Activated naive CD4-positive, alpha-beta T cell treated with anti-CD3 and anti-CD28 coated beads for 36 hours (primary cell): Measurements from ENCODE around the gene KLF16. TPM values are rescaled to one million over a fixed set of nuclear protein-coding genes. Genes with fewer than 3 reads are reported as not detected.

Experiments
- CTCF ChIA-PET: fragments of 350-600 bp; sonication (Branson Sonifier 250); formaldehyde crosslinking; loops from one replicate; lab custom pipeline; 2021; ENCODE audit warnings: antibody characterized with exemption; lab: Charles Lee
- DNase-seq: peaks from one replicate; pipeline ENCODE4 v3.0.0-alpha.2; 2020
- H3K27ac Mint-ChIP-seq: one replicate; pipeline ENCODE4 v1.8.0; 2021; ENCODE audit warnings: mild to moderate bottlenecking, mixed read lengths
- H3K27me3 Mint-ChIP-seq: one replicate; pipeline ENCODE4 v1.8.0; 2021; ENCODE audit warnings: low read depth, mixed read lengths
- H3K36me3 Mint-ChIP-seq: one replicate; pipeline ENCODE4 v1.8.0; 2021; ENCODE audit warnings: low read depth, mixed read lengths
- H3K4me1 Mint-ChIP-seq: one replicate; pipeline ENCODE4 v1.8.0; 2021; ENCODE audit warnings: low read depth, mixed read lengths
- H3K4me3 Mint-ChIP-seq: one replicate; pipeline ENCODE4 v1.8.0; 2021; ENCODE audit warnings: mild to moderate bottlenecking, moderate library complexity, mixed read lengths
- H3K9me3 Mint-ChIP-seq: one replicate; pipeline ENCODE4 v1.8.0; 2021; ENCODE audit warnings: mixed read lengths
- intact Hi-C: fragments of 100-400 bp; cut with micrococcal nuclease; formaldehyde crosslinking; loops from one replicate; pipeline ENCODE4 v1.15.1; 2023
- total RNA-seq, 2 experiments: library from RNA; stranded (reverse); gene quantifications; one replicate each; pipeline ENCODE4 v1.2.3, GENCODE V29; 2021

Gene KLF16
- total RNA-seq, 2 experiments from 2014 or later, result 13.5 to 15.0 TPM

DNA sequence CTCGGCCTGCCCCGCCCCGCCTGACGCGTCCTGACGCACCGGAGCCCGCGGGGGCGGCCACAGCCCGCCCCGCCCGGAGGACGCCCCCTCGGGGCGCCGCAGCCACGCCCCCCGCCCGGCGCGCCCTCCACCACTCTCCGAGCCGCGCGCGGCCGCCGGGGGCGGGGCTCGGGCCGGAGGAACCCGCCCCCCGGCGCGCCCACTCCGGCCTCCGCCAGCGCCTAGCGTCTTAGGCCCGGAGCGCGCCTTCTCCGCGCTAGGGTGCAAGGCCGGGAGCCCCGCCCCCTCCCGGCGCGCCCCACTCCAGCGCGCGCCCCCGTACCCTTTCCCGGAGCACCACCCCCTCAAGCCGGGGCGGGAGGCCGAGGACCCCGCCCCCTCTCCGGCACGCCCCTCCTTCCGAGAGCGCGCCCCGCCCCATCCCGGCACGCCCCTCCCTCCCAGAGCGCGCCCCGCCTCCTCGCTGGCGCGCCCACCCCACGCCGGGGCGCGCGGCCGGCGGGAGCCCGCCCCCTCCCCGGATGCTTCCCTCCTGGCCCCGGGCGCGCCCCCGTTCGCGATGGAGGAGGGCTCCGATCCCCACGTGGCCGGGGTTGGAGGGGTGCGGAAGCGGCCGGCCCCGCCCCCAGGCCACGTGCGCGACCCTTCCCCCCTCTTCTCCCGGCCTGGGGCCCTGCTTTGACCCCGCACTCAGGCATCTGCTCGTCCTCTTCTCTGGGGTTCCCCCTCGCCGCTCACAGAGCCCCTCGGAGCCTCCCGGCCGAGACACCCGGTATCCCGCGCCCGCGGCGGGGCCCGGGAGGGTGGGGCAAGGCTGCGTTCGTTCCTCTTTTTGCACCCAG is 480 bp upstream of the KLF16 start:
- Mint-ChIP-seq H3K27me3 (no peaks in the 10 kb centered on the region), H3K36me3 (no peaks in the 10 kb centered on the region), H3K4me3 (peak overlapping the region; percentile 75), H3K4me1 (peaks cover 34% of the 10 kb centered on the region), H3K27ac (peak overlapping the region; percentile 72), H3K9me3 (no peaks in the 10 kb centered on the region)
- intact Hi-C loops, result loop anchor here (1.0 to 5.0 kb wide), 9 partner anchors 9 to 457 kb away; partner anchors contain the start of genes ABHD17A, ADAT3, DAZAP1 and DOT1L
- peak; percentile 93 for DNase-seq
- CTCF ChIA-PET, result interaction anchor here (0.6 to 2.1 kb wide), 4 partner anchors 8 to 39 kb away, joined by 3 to 6 read pairs (median 6); partner anchors contain the start of gene ABHD17A

GRCh38 chr19:1862424-1863327 is 703 bp downstream of the KLF16 start:
- Mint-ChIP-seq H3K9me3 (no peaks in the 10 kb centered on the region), H3K4me1 (peaks cover 42% of the 10 kb centered on the region), H3K36me3 (no peaks in the 10 kb centered on the region), H3K27me3 (no peaks in the 10 kb centered on the region), H3K27ac (peak overlapping the region; percentile 84), H3K4me3 (peak overlapping the region; percentile 90)
- DNase-seq, result no peak
- CTCF ChIA-PET, result no interaction called here
- intact Hi-C loops, result loop anchor here (1.0 to 5.0 kb wide), 5 partner anchors 7 to 455 kb away; partner anchors contain the start of genes DAZAP1, DOT1L, IZUMO4 and MBD3

- Mint-ChIP-seq H3K36me3 (no peaks in the 10 kb centered on the region), H3K4me3 (peak overlapping the region; percentile 90), H3K4me1 (peaks cover 43% of the 10 kb centered on the region), H3K27ac (peak overlapping the region; percentile 84), H3K9me3 (no peaks in the 10 kb centered on the region), H3K27me3 (no peaks in the 10 kb centered on the region)
- no peak for DNase-seq
- CTCF ChIA-PET, result no interaction called here
- intact Hi-C loops, result loop anchor here (5.0 kb wide), 4 partner anchors 235 to 455 kb away; partner anchors contain the start of genes DAZAP1, DOT1L, IZUMO4 and MBD3
Observed at GRCh38 chr19:1862068-1862423, 1.3 kb downstream of the KLF16 start.

- no peaks in the 10 kb centered on the region for H3K27me3 Mint-ChIP-seq
- CTCF ChIA-PET, result no interaction called here
- no peaks in the 10 kb centered on the region for H3K36me3 Mint-ChIP-seq
- H3K4me3 Mint-ChIP-seq, result peak overlapping the region; percentile 90
- H3K27ac Mint-ChIP-seq, result peak overlapping the region; percentile 60
- H3K4me1 Mint-ChIP-seq, result peaks cover 41% of the 10 kb centered on the region
- intact Hi-C loops, result loop anchor here (5.0 kb wide), 4 partner anchors 236 to 454 kb away; partner anchors contain the start of genes DAZAP1, DOT1L, IZUMO4 and MBD3
- H3K9me3 Mint-ChIP-seq, result no peaks in the 10 kb centered on the region
- no peak for DNase-seq
Observed at GRCh38 chr19:1861599-1862031, 1.8 kb downstream of the KLF16 start.

DNA sequence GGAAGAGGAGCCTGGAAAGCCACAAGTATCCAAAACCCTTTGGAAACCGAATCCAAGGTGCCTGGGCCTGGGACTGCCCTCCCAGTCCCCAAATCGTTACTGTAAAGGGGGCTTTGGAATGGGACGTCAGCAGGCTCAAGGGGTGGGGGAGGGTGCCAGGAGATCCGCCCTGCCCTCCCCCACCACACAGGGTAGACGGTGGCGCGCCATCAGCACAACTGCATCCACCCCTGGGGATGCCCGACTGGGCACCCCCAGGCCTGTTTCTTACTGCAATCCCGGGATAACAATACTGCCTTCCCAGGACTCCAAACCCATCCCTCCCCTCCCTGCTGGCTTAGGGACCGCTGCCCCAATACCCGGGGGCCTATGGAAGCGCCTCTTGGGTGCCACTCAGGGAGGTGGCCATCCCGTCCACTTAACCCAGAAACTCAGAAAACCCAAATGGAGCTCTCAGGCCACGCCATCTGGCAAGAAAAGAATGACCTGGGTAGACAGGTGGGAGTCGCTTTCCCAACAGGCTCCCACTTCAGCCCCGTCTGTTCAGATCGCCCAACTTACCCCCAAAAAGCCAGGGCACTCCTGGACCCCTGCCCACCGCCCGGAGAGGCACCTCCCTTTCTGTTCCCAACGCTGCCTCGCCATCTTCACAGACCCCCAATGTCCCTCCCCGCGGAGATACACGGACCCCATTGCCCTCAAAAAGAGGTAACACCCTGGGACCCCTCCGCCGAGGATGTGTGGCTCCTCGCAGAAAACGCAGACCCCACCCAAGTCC is 2.4 kb downstream of the KLF16 start:
- Mint-ChIP-seq H3K36me3 (no peaks in the 10 kb centered on the region), H3K4me3 (peak overlapping the region; percentile 90), H3K9me3 (no peaks in the 10 kb centered on the region), H3K4me1 (peaks cover 46% of the 10 kb centered on the region), H3K27ac (peak overlapping the region; percentile 60), H3K27me3 (no peaks in the 10 kb centered on the region)
- CTCF ChIA-PET, result no interaction called here
- no peak for DNase-seq
- intact Hi-C loops, result loop anchor here (5.0 kb wide), 4 partner anchors 236 to 454 kb away; partner anchors contain the start of genes DAZAP1, DOT1L, IZUMO4 and MBD3

DNA sequence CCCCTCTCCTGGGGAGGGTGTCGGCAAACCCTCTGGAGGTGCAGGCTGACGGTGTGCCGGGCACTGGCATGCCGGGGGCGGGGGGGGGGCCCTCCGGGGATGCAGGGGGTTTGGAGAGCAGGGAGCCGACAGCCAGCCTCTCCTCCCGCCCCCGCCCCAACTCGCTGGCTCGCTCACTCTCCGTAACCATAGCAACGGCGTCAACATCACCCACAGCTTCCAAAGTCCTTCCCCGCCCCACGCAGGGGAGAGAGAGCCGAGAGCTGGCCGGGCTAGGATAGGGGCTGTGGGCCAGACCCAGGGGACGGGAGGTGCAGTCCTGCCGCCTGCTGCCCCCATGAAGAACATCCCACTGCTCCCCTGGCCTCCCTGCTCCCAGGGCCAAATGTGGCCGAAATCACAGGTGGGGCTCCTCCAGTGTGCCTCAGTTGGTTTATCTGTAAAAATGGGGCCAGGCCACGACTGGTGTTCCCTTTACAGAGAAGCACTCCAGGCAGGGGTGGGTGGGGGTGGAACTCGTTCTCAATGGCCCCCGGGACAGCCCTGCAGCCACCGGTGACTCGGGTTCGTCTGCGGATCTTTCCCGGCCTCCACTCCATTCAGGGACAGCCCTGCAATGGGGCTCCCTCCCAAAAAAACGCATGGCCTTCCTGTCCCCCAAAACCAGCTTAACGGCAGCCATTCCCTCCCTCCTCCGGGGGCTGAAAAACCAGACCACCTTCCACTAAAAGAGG is 3.2 kb downstream of the KLF16 start:
- no peak overlapping the region for H3K4me3 Mint-ChIP-seq
- intact Hi-C loops, result loop anchor here (5.0 kb wide), 4 partner anchors 237 to 453 kb away; partner anchors contain the start of genes DAZAP1, DOT1L, IZUMO4 and MBD3

DNA sequence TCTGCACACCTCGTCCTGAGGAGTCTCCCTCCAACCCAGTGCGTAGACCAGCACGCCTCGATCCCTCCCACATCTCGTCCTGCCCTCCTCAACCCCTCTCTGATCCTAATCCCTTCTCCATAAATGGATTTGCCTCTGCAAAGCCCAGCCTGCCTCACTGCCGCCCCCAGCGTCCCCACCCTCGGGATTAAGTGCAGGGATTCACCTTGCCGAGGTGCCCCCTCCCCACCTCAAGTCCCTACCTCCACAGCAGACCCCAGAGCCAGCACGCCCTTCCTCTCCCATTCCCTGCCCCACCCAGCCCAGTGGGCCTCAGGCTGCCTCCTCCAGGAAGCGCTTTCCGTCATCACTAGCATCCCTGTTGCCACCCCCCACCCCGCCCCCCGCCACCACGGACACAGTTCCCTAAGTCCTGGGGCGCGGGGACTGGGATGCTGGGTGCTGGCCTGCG is 4.0 kb downstream of the KLF16 start:
- DNase-seq, result no peak
- H3K27me3 Mint-ChIP-seq, result no peaks in the 10 kb centered on the region
- intact Hi-C loops, result loop anchor here (5.0 kb wide), 1 partner anchor 293 kb away; the partner anchor contains the start of gene AP3D1
- H3K36me3 Mint-ChIP-seq, result no peaks in the 10 kb centered on the region
- peaks cover 53% of the 10 kb centered on the region for H3K4me1 Mint-ChIP-seq
- no peak overlapping the region for H3K4me3 Mint-ChIP-seq
- CTCF ChIA-PET, result interaction anchor here (2.5 kb wide), 1 partner anchor 10 kb away, joined by 10 read pairs; the partner anchor contains the start of gene REXO1
- H3K27ac Mint-ChIP-seq, result peak overlapping the region; percentile 50
- no peaks in the 10 kb centered on the region for H3K9me3 Mint-ChIP-seq

More for the DNA sequence above, 3.2 kb downstream of the KLF16 start:
- Mint-ChIP-seq H3K9me3 (no peaks in the 10 kb centered on the region), H3K27me3 (no peaks in the 10 kb centered on the region), H3K27ac (no peak overlapping the region), H3K4me1 (peaks cover 45% of the 10 kb centered on the region), H3K36me3 (no peaks in the 10 kb centered on the region)
- peak; percentile 66 for DNase-seq
- CTCF ChIA-PET, result no interaction called here

DNA sequence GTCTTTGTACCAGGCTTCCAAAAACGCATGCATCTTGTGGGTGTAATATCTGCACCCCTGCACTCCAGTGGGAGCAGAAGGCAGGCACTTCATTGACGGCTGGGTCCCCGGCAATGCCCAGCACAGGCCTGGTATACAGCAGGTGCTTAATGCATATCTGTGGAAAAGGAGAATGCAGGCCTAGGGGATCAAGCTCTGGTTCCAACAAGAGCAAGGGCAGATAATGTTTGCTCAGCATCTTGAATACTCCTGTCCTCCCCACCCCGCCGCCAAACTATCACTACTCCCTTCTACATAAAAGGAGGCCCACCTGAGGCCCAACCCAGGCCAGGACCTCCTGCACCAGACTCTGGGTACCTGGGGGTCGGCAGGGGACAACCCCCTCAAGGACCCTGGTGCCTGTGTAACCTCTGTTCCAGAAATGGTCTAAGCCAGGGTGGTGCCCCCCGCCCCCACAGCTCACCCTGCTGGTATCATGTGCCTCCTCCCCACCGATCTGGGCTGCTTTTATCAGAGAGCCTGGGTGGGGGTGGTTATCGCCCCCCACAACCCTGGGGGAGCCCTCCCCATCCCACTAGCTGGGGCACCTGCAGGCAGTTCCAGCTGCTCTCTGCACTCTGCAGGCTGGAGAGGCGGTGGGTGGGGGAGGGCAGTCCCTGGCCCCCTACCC is 4.8 kb downstream of the KLF16 start:
- Mint-ChIP-seq H3K27ac (peak overlapping the region; percentile 71), H3K36me3 (no peaks in the 10 kb centered on the region), H3K4me1 (peaks cover 55% of the 10 kb centered on the region), H3K4me3 (peak overlapping the region; percentile 21), H3K9me3 (no peaks in the 10 kb centered on the region), H3K27me3 (no peaks in the 10 kb centered on the region)
- DNase-seq, result no peak
- intact Hi-C loops, result loop anchor here (5.0 kb wide), 1 partner anchor 294 kb away; the partner anchor contains the start of gene AP3D1
- CTCF ChIA-PET, result interaction anchor here (1.4 to 2.5 kb wide), 3 partner anchors 9 to 39 kb away, joined by 5 to 10 read pairs (median 8); partner anchors contain the start of gene REXO1

GRCh38 chr19:1857648-1858326 is 5.6 kb downstream of the KLF16 start:
- Mint-ChIP-seq H3K36me3 (peaks cover 2% of the 10 kb centered on the region), H3K27me3 (no peaks in the 10 kb centered on the region), H3K27ac (peak overlapping the region; percentile 71), H3K9me3 (no peaks in the 10 kb centered on the region), H3K4me1 (peaks cover 62% of the 10 kb centered on the region), H3K4me3 (peak overlapping the region; percentile 65)
- no peak for DNase-seq
- intact Hi-C loops, result loop anchor here (5.0 kb wide), 1 partner anchor 295 kb away; the partner anchor contains the start of gene AP3D1
- CTCF ChIA-PET, result interaction anchor here (1.4 to 2.5 kb wide), 3 partner anchors 9 to 39 kb away, joined by 5 to 10 read pairs (median 8); partner anchors contain the start of gene REXO1
